Measurements from ENCODE around the gene MBNL2.

GRCh38 chr13:97318532-97318931, 96.4 kb downstream of the MBNL2 start:
- no peak for TF ChIP-seq CTCF (IDR thresholded peaks at IDR 0.05; ENCODE audit: insufficient read depth, low read length, poor library complexity, severe bottlenecking)
- no peak for TF ChIP-seq EZH2phosphoT487 (conservative IDR thresholded peaks at IDR 0.05; ENCODE audit: low read length)
